DOHH2 (cell line): ENCODE measurements around the gene SLC25A42.

Source experiments
- H3F3A ChIP-seq: fragments of 200-600 bp; sonication (generic), shearing (Covaris generic); 2 replicates; pipeline ENCODE4 v1.6.0; 2016; ENCODE audit warnings: antibody characterized with exemption, mild to moderate bottlenecking; ENCODE audit not compliant: control insufficient read depth, insufficient read depth
- H3K27ac ChIP-seq: fragments of 200-600 bp; sonication (generic); 2 replicates; pipeline ENCODE4 v1.5.1; 2014; ENCODE audit warnings: low read depth, mild to moderate bottlenecking, low read length, moderate library complexity
- H3K27me3 ChIP-seq: fragments of 200-600 bp; sonication (generic); 2 replicates; pipeline ENCODE4 v1.6.1; 2014; ENCODE audit warnings: mild to moderate bottlenecking, low read length, mixed read lengths; ENCODE audit not compliant: control insufficient read depth
- H3K36me3 ChIP-seq: fragments of 200-600 bp; sonication (generic); 2 replicates; pipeline ENCODE4 v1.6.1; 2014; ENCODE audit warnings: mild to moderate bottlenecking, low read length, moderate library complexity, mixed read lengths; ENCODE audit not compliant: control insufficient read depth
- H3K4me1 ChIP-seq: fragments of 200-600 bp; sonication (generic); 2 replicates; pipeline ENCODE4 v1.6.1; 2014; ENCODE audit warnings: mild to moderate bottlenecking, low read length, mixed read lengths; ENCODE audit not compliant: control insufficient read depth
- H3K4me2 ChIP-seq: fragments of 200-600 bp; sonication (generic); 2 replicates; pipeline ENCODE4 v1.6.0; 2014; ENCODE audit warnings: mild to moderate bottlenecking, low read length, moderate library complexity
- H3K4me3 ChIP-seq: fragments of 200-600 bp; sonication (generic); 2 replicates; pipeline ENCODE4 v1.5.1; 2014; ENCODE audit warnings: mild to moderate bottlenecking, low read length, mixed read lengths
- H3K79me2 ChIP-seq: fragments of 200-600 bp; sonication (generic); 2 replicates; pipeline ENCODE4 v1.6.1; 2014; ENCODE audit warnings: mild to moderate bottlenecking, low read length, mixed read lengths; ENCODE audit not compliant: control insufficient read depth
- H3K9me2 ChIP-seq: fragments of 200-600 bp; sonication (generic); replicated peaks from 2 replicates; pipeline ENCODE4 v1.6.1; 2014; ENCODE audit warnings: mild to moderate bottlenecking, low read length, mixed read lengths; ENCODE audit not compliant: control insufficient read depth
- H3K9me3 ChIP-seq: fragments of 200-600 bp; sonication (generic); 2 replicates; pipeline ENCODE4 v1.6.1; 2014; ENCODE audit warnings: antibody characterized with exemption, low read length, mixed read lengths; ENCODE audit not compliant: control insufficient read depth, insufficient read depth
- H4K20me1 ChIP-seq: fragments of 200-600 bp; sonication (generic); 2 replicates; pipeline ENCODE4 v1.6.0; 2014; ENCODE audit warnings: low read depth, mild to moderate bottlenecking, antibody characterized with exemption, low read length, moderate library complexity; ENCODE audit not compliant: control insufficient read depth, insufficient read depth
- CTCF ChIP-seq: fragments of 200-600 bp; sonication (generic); IDR thresholded peaks from one replicate; pipeline ENCODE4 v1.5.1; 2014; ENCODE audit warnings: antibody characterized with exemption, mild to moderate bottlenecking, low read depth, low read length; ENCODE audit not compliant: poor library complexity, severe bottlenecking
- EZH2phosphoT487 ChIP-seq: fragments of 200-600 bp; sonication (generic); IDR thresholded peaks from 2 replicates; pipeline ENCODE4 v1.6.1; 2017; ENCODE audit warnings: borderline replicate concordance, mild to moderate bottlenecking, antibody characterized with exemption, low read length, moderate library complexity, mixed read lengths

SLC25A42 gene

GRCh38 chr19:19071897-19072296 lies 8.1 kb downstream of the SLC25A42 start:
- no peaks in the 10 kb centered on the region for H3K27me3 ChIP-seq

GRCh38 chr19:19074196-19074882 lies 10.5 kb downstream of the SLC25A42 start:
- H3K9me3 ChIP-seq = no peaks in the 10 kb centered on the region
- H3K79me2 ChIP-seq = peaks cover 18% of the 10 kb centered on the region
- no peaks in the 10 kb centered on the region for H4K20me1 ChIP-seq
- no peak overlapping the region for H3K27ac ChIP-seq
- TF ChIP-seq CTCF (no peak), EZH2phosphoT487 (no peak)
- peaks cover 1% of the 10 kb centered on the region; the same call in 1 of the 2 replicates for H3F3A ChIP-seq
- H3K4me2 ChIP-seq = no peak overlapping the region
- H3K36me3 ChIP-seq = peaks cover 3% of the 10 kb centered on the region; the same call in 1 of the 2 replicates
- H3K4me3 ChIP-seq = no peak overlapping the region
- no peaks in the 10 kb centered on the region for H3K9me2 ChIP-seq
- peaks cover 4% of the 10 kb centered on the region for H3K4me1 ChIP-seq
- no peaks in the 10 kb centered on the region for H3K27me3 ChIP-seq

More at GRCh38 chr19:19071897-19072296, 8.1 kb downstream of the SLC25A42 start:
- Histone ChIP-seq H3K36me3 (peaks cover 3% of the 10 kb centered on the region; the same call in 1 of the 2 replicates), H3K79me2 (peaks cover 36% of the 10 kb centered on the region), H3K4me2 (no peak overlapping the region), H3K9me2 (no peaks in the 10 kb centered on the region), H3K4me1 (peaks cover 28% of the 10 kb centered on the region), H4K20me1 (no peaks in the 10 kb centered on the region), H3K4me3 (no peak overlapping the region), H3K9me3 (no peaks in the 10 kb centered on the region), H3F3A (peaks cover 12% of the 10 kb centered on the region), H3K27ac (no peak overlapping the region)
- TF ChIP-seq EZH2phosphoT487 (no peak), CTCF (no peak)

GRCh38 chr19:19075126-19075525 lies 11.3 kb downstream of the SLC25A42 start:
- Histone ChIP-seq H3K27me3 (no peaks in the 10 kb centered on the region), H3K27ac (no peak overlapping the region), H3F3A (no peaks in the 10 kb centered on the region), H3K4me3 (no peak overlapping the region), H4K20me1 (no peaks in the 10 kb centered on the region), H3K79me2 (peaks cover 17% of the 10 kb centered on the region), H3K9me3 (no peaks in the 10 kb centered on the region), H3K4me2 (no peak overlapping the region), H3K4me1 (no peaks in the 10 kb centered on the region), H3K36me3 (0 out of 2 replicates have a peak, but pooled peaks cover 2% of the 10 kb centered on the region), H3K9me2 (no peaks in the 10 kb centered on the region)
- TF ChIP-seq CTCF (no peak), EZH2phosphoT487 (no peak)
